K562 (cell line): Measurements from ENCODE around the gene NFKBIA. TPM values are rescaled to one million over a fixed set of nuclear protein-coding genes. Genes with fewer than 3 reads are reported as not detected.

Experiments used
- ARID1B ChIP-seq: fragments of 450-650 bp; IDR thresholded peaks from 2 replicates; pipeline ENCODE4 v1.6.1; 2016; ENCODE audit warnings: antibody characterized with exemption, mild to moderate bottlenecking, inconsistent platforms
- CAMTA2 ChIP-seq: fragments of 250-450 bp; sonication (Bioruptor Pico); conservative IDR thresholded peaks from 2 replicates; pipeline ENCODE4 v1.5.1; 2022
- KLF16 ChIP-seq: IDR thresholded peaks from 2 replicates; pipeline ENCODE4 v1.6.1; 2016; ENCODE audit warnings: antibody characterized with exemption
- MEIS2 ChIP-seq: fragments of 450-650 bp; IDR thresholded peaks from 2 replicates; pipeline ENCODE4 v1.6.1; 2014; ENCODE audit warnings: mild to moderate bottlenecking; ENCODE audit not compliant: partially characterized antibody
- MTA2 ChIP-seq: fragments of 450-650 bp; IDR thresholded peaks from 2 replicates; pipeline ENCODE4 v1.6.1; 2016; ENCODE audit warnings: low read depth
- NFYB ChIP-seq: IDR thresholded peaks from 2 replicates; pipeline ENCODE4 v1.6.1; 2011; ENCODE audit warnings: mild to moderate bottlenecking, moderate library complexity; ENCODE audit not compliant: insufficient read length; ENCODE audit errors: extremely low read depth
- NR2C2 ChIP-seq, 2 experiments: fragments of 200-800 bp in 1 of 2; sonication (Bioruptor generic) in 1 of 2; sonication (generic) in 1 of 2; formaldehyde crosslinking in 1 of 2; IDR thresholded peaks; 2 replicates each; pipeline versions ENCODE4 v1.6.1 to v1.8.0; 2016 to 2022; ENCODE audit warnings: mild to moderate bottlenecking in 1 of 2, missing compliant biosample characterization in 1 of 2, missing genetic modification characterization in 1 of 2, missing genetic modification reagents in 1 of 2
- POLR2G ChIP-seq: fragments of 200-400 bp; formaldehyde crosslinking; IDR thresholded peaks from 2 replicates; pipeline ENCODE4 v1.6.1; 2017; ENCODE audit warnings: low read depth, mild to moderate bottlenecking, antibody characterized with exemption, low read length, moderate library complexity
- POLR2H ChIP-seq: IDR thresholded peaks from 2 replicates; pipeline ENCODE4 v1.6.1; 2016; ENCODE audit warnings: missing genetic modification characterization, low read depth, mild to moderate bottlenecking, control low read depth, missing compliant biosample characterization, moderate library complexity
- PPARD ChIP-seq: fragments of 250-450 bp; sonication (Bioruptor Pico); IDR thresholded peaks from 2 replicates; pipeline ENCODE4 v1.8.0; 2022; ENCODE audit warnings: inconsistent platforms, mild to moderate bottlenecking, moderate library complexity
- TRIM24 ChIP-seq, 2 experiments: fragments of 450-650 bp; IDR thresholded peaks; 2 replicates each; pipeline ENCODE4 v1.6.1; 2016
- U2AF1 ChIP-seq: fragments of 200-400 bp; formaldehyde crosslinking; optimal IDR thresholded peaks from 2 replicates; pipeline ENCODE3; 2017; ENCODE audit warnings: mild to moderate bottlenecking, low read depth, low read length, moderate library complexity
- ZNF165 ChIP-seq: fragments of 250-450 bp; sonication (Bioruptor Pico); IDR thresholded peaks from 2 replicates; pipeline ENCODE4 v1.4.0; 2020; ENCODE audit warnings: borderline replicate concordance
- ZNF239 ChIP-seq: fragments of 250-450 bp; sonication (Bioruptor Pico); IDR thresholded peaks from 2 replicates; pipeline ENCODE4 v1.4.0; 2020; ENCODE audit warnings: mild to moderate bottlenecking
- ZNF354B ChIP-seq: fragments of 250-450 bp; sonication (Bioruptor Pico); IDR thresholded peaks from 2 replicates; pipeline ENCODE4 v1.4.0; 2020
- ZNF431 ChIP-seq: sonication (generic); formaldehyde crosslinking; IDR thresholded peaks from 2 replicates; pipeline ENCODE4 v1.8.0; 2022; ENCODE audit warnings: mild to moderate bottlenecking, missing genetic modification reagents
- polyA plus RNA-seq, 8 experiments: library from polyadenylated mRNA; depleted of rRNA in 4 of 8; stranded (reverse) in 5 of 8; unstranded in 3 of 8; fragments of >200 nt; fragmentation: Nextera tagmentation in 2 of 8; fragmentation: Illumina TruSeq in 1 of 8; extraction: Ambion mirVana in 2 of 8; extraction: Trizol in 1 of 8; gene quantifications; 2 replicates each; pipeline versions ENCODE4 v1.2.1 to v1.2.3, GENCODE V29; 2011 to 2014; ENCODE audit warnings: inconsistent platforms in 1 of 8, missing spikeins in 1 of 8
- total RNA-seq, 7 experiments: library from RNA; depleted of rRNA in 6 of 7; stranded (reverse); fragments of >200 nt in 6 of 7; fragmentation: Illumina TruSeq in 2 of 7; extraction: Trizol in 2 of 7; gene quantifications; 2 replicates each; pipeline versions ENCODE4 v1.2.1 to v1.2.3, GENCODE V29; 2011 to 2021; ENCODE audit warnings: low replicate concordance in 1 of 7
- TF ChIP-seq, protein P1 (sequence below): fragments of 200-800 bp; sonication (Bioruptor generic); IDR thresholded peaks from 2 replicates; pipeline ENCODE4 v1.6.1; 2016; ENCODE audit warnings: missing genetic modification characterization, missing compliant biosample characterization
- TF ChIP-seq, protein P2 (sequence below): fragments of 250-450 bp; sonication (Bioruptor Pico); IDR thresholded peaks from 2 replicates; pipeline ENCODE4 v1.8.0; 2021; ENCODE audit warnings: borderline replicate concordance, mild to moderate bottlenecking, moderate library complexity; ENCODE audit not compliant: poor library complexity, severe bottlenecking
- TF ChIP-seq, protein P3 (sequence below), 3 experiments: IDR thresholded peaks in 2 of 3; conservative IDR thresholded peaks in 1 of 3; 2 replicates each; pipeline ENCODE4 v1.5.1; 2011 to 2012; ENCODE audit warnings: low read length in 3 of 3, mild to moderate bottlenecking in 3 of 3, control low read depth in 2 of 3, improper control_type of control experiment in 1 of 3, inconsistent platforms in 1 of 3, low read depth in 1 of 3, mixed read lengths in 1 of 3, moderate library complexity in 1 of 3; ENCODE audit not compliant: insufficient read depth in 2 of 3
- TF ChIP-seq, protein P4 (sequence below): sonication (generic); formaldehyde crosslinking; IDR thresholded peaks from 2 replicates; pipeline ENCODE4 v1.8.0; 2022; ENCODE audit warnings: mild to moderate bottlenecking, missing genetic modification reagents

The NFKBIA gene
- total and polyA plus RNA-seq, 9 of the 15 experiments (the other 6 are each of a cell fraction or from before 2014, with no cell fraction given), result 6.9 to 31.8 (median 18.2) TPM

DNA sequence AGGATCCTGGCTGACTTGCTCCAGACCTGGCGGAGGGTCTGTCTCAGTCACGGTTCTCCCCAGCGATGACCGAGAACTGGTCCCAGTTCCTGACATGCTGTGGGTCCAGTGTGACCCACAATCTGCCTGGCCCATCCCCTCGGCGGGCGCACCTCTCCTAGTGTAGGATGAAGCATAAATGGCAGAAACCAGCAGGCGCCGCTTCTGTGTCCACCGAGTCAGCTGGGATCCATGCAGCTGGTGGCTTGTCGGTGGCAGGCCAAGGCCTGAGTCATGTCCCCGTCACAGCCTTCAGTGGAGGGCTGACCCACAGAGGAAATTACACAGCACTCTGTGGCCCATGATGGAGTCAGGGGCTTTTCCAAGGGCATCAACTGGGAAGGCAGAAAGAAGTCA lies 38.5 kb downstream of the NFKBIA start (continued):
- TF ChIP-seq PPARD (CRISPR knock-in tag), result no peak
- TF ChIP-seq, protein P1, sequence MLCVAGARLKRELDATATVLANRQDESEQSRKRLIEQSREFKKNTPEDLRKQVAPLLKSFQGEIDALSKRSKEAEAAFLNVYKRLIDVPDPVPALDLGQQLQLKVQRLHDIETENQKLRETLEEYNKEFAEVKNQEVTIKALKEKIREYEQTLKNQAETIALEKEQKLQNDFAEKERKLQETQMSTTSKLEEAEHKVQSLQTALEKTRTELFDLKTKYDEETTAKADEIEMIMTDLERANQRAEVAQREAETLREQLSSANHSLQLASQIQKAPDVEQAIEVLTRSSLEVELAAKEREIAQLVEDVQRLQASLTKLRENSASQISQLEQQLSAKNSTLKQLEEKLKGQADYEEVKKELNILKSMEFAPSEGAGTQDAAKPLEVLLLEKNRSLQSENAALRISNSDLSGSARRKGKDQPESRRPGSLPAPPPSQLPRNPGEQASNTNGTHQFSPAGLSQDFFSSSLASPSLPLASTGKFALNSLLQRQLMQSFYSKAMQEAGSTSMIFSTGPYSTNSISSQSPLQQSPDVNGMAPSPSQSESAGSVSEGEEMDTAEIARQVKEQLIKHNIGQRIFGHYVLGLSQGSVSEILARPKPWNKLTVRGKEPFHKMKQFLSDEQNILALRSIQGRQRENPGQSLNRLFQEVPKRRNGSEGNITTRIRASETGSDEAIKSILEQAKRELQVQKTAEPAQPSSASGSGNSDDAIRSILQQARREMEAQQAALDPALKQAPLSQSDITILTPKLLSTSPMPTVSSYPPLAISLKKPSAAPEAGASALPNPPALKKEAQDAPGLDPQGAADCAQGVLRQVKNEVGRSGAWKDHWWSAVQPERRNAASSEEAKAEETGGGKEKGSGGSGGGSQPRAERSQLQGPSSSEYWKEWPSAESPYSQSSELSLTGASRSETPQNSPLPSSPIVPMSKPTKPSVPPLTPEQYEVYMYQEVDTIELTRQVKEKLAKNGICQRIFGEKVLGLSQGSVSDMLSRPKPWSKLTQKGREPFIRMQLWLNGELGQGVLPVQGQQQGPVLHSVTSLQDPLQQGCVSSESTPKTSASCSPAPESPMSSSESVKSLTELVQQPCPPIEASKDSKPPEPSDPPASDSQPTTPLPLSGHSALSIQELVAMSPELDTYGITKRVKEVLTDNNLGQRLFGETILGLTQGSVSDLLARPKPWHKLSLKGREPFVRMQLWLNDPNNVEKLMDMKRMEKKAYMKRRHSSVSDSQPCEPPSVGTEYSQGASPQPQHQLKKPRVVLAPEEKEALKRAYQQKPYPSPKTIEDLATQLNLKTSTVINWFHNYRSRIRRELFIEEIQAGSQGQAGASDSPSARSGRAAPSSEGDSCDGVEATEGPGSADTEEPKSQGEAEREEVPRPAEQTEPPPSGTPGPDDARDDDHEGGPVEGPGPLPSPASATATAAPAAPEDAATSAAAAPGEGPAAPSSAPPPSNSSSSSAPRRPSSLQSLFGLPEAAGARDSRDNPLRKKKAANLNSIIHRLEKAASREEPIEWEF (CRISPR knock-in tag), result peak; percentile 54; the same call in 1 of the 2 replicates
- TF ChIP-seq NFYB, result no peak
- TF ChIP-seq TRIM24 (IDR thresholded peaks at IDR 0.05), result no peak
- TF ChIP-seq NR2C2 (CRISPR knock-in tag; IDR thresholded peaks at IDR 0.05), result no peak
- 0 out of 2 replicates have a peak, but pooled peaks have one; percentile 12 for TF ChIP-seq NR2C2 (tag; IDR thresholded peaks at IDR 0.05)
- TF ChIP-seq U2AF1, result no peak
- TF ChIP-seq CAMTA2, result no peak
- TF ChIP-seq ARID1B, result no peak
- TF ChIP-seq, protein P2, sequence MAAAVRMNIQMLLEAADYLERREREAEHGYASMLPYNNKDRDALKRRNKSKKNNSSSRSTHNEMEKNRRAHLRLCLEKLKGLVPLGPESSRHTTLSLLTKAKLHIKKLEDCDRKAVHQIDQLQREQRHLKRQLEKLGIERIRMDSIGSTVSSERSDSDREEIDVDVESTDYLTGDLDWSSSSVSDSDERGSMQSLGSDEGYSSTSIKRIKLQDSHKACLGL, result no peak
- no peak for TF ChIP-seq MEIS2
- TF ChIP-seq, protein P3, sequence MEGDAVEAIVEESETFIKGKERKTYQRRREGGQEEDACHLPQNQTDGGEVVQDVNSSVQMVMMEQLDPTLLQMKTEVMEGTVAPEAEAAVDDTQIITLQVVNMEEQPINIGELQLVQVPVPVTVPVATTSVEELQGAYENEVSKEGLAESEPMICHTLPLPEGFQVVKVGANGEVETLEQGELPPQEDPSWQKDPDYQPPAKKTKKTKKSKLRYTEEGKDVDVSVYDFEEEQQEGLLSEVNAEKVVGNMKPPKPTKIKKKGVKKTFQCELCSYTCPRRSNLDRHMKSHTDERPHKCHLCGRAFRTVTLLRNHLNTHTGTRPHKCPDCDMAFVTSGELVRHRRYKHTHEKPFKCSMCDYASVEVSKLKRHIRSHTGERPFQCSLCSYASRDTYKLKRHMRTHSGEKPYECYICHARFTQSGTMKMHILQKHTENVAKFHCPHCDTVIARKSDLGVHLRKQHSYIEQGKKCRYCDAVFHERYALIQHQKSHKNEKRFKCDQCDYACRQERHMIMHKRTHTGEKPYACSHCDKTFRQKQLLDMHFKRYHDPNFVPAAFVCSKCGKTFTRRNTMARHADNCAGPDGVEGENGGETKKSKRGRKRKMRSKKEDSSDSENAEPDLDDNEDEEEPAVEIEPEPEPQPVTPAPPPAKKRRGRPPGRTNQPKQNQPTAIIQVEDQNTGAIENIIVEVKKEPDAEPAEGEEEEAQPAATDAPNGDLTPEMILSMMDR (IDR thresholded peaks at IDR 0.05 in 2 of 3, conservative IDR thresholded peaks at IDR 0.05 in 1 of 3; ENCODE audit: insufficient read depth in 2 of 3, low read depth in 1 of 3, low read length in 3 of 3), result 0 out of 6 replicates have a peak, but pooled peaks of 1 of the 3 experiments have one; percentile 2
- TF ChIP-seq ZNF239, result no peak
- no peak for TF ChIP-seq ZNF431 (CRISPR knock-in tag)
- TF ChIP-seq, protein P4, sequence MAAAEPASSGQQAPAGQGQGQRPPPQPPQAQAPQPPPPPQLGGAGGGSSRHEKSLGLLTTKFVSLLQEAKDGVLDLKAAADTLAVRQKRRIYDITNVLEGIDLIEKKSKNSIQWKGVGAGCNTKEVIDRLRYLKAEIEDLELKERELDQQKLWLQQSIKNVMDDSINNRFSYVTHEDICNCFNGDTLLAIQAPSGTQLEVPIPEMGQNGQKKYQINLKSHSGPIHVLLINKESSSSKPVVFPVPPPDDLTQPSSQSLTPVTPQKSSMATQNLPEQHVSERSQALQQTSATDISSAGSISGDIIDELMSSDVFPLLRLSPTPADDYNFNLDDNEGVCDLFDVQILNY (CRISPR knock-in tag), result no peak
- TF ChIP-seq MTA2, result no peak
- no peak for TF ChIP-seq KLF16
- TF ChIP-seq ZNF165 (CRISPR knock-in tag), result no peak
- no peak for TF ChIP-seq ZNF354B (CRISPR knock-in tag)
- TF ChIP-seq POLR2H (tag), result no peak
- 0 out of 2 replicates have a peak, but pooled peaks have one; percentile 25 for TF ChIP-seq POLR2G
